AG10803 (cell line): ENCODE measurements around the gene ISY1.

Experiments used
- DNase-seq: peaks from one replicate; pipeline ENCODE4 v3.0.0; 2010; ENCODE audit warnings: low read depth
- H3K4me3 ChIP-seq: 2 replicates; pipeline ENCODE4 v1.5.1; 2011; ENCODE audit warnings: mild to moderate bottlenecking, low read length, control low read depth
- CTCF ChIP-seq: conservative IDR thresholded peaks from 2 replicates; pipeline ENCODE4 v1.5.1; 2011; ENCODE audit warnings: mild to moderate bottlenecking, low read length, control low read depth, inconsistent platforms

The ISY1 gene

GRCh38 chr3:129106320-129106719, 54.5 kb downstream of the ISY1 start:
- TF ChIP-seq CTCF = no peak
- DNase-seq = no peak
- no peak overlapping the region for H3K4me3 ChIP-seq

GRCh38 chr3:129105862-129106261, 55.0 kb downstream of the ISY1 start:
- DNase-seq = no peak

GRCh38 chr3:129104498-129105079, 56.3 kb downstream of the ISY1 start:
- no peak for DNase-seq
- TF ChIP-seq CTCF = no peak

More at GRCh38 chr3:129105862-129106261, 55.0 kb downstream of the ISY1 start:
- H3K4me3 ChIP-seq = no peak overlapping the region
- no peak for TF ChIP-seq CTCF

GRCh38 chr3:129104051-129104450, 56.8 kb downstream of the ISY1 start:
- no peak overlapping the region for H3K4me3 ChIP-seq
- TF ChIP-seq CTCF = no peak
- DNase-seq = no peak

More at GRCh38 chr3:129104498-129105079, 56.3 kb downstream of the ISY1 start:
- H3K4me3 ChIP-seq = no peak overlapping the region

- no peak for DNase-seq
- no peak for TF ChIP-seq CTCF
- H3K4me3 ChIP-seq = no peak overlapping the region
These were observed 57.6 kb downstream of the ISY1 start for GRCh38 chr3:129103296-129103695.

- DNase-seq = no peak
- H3K4me3 ChIP-seq = no peak overlapping the region
- TF ChIP-seq CTCF = no peak
These were observed 59.3 kb downstream of the ISY1 start for GRCh38 chr3:129101370-129102138.

GRCh38 chr3:129100274-129100673, 60.6 kb downstream of the ISY1 start:
- TF ChIP-seq CTCF = no peak
- no peak for DNase-seq
- no peak overlapping the region for H3K4me3 ChIP-seq
